GM23338 (cell line): ENCODE results near the gene R3HDML. TPM values are rescaled to one million over a fixed set of nuclear protein-coding genes. Genes with fewer than 3 reads are reported as not detected.

Experiments used
- ATAC-seq: fragments of 200-7000 bp; cut with Tn5 transposase; 3 replicates; pipeline ENCODE4 v1.9.1; 2020
- DNase-seq: peaks from one replicate; pipeline ENCODE4 v3.0.0-alpha.2; 2015; ENCODE audit warnings: low spot score
- H2AFZ ChIP-seq: fragments of 200-600 bp; sonication (generic); 2 replicates; pipeline ENCODE4 v1.8.0; 2016; ENCODE audit warnings: antibody characterized with exemption, mild to moderate bottlenecking, moderate library complexity
- H3F3A ChIP-seq: fragments of 200-600 bp; sonication (generic); replicated peaks from 2 replicates; pipeline ENCODE4 v1.8.0; 2017; ENCODE audit warnings: antibody characterized with exemption, mixed run types, low read depth
- H3K27ac ChIP-seq: fragments of 200-600 bp; sonication (generic); 2 replicates; pipeline ENCODE4 v1.6.1; 2016; ENCODE audit warnings: low read depth
- H3K27me3 ChIP-seq: fragments of 200-600 bp; sonication (generic); 2 replicates; pipeline ENCODE4 v1.8.0; 2016; ENCODE audit warnings: mild to moderate bottlenecking, mixed run types, moderate library complexity; ENCODE audit not compliant: insufficient read depth
- H3K36me3 ChIP-seq: fragments of 200-600 bp; sonication (generic); 2 replicates; pipeline ENCODE4 v1.8.0; 2016; ENCODE audit warnings: mild to moderate bottlenecking; ENCODE audit not compliant: insufficient read depth
- H3K4me1 ChIP-seq: fragments of 200-600 bp; sonication (generic); 2 replicates; pipeline ENCODE4 v1.8.0; 2016; ENCODE audit warnings: mild to moderate bottlenecking, moderate library complexity; ENCODE audit not compliant: insufficient read depth
- H3K4me2 ChIP-seq: fragments of 200-600 bp; sonication (generic); 2 replicates; pipeline ENCODE4 v1.7.1; 2017; ENCODE audit warnings: mixed run types
- H3K4me3 ChIP-seq: fragments of 200-600 bp; sonication (generic); 2 replicates; pipeline ENCODE4 v1.6.1; 2016; ENCODE audit warnings: mixed run types
- H3K79me2 ChIP-seq: fragments of 200-600 bp; sonication (generic); replicated peaks from 2 replicates; pipeline ENCODE4 v1.8.0; 2017; ENCODE audit warnings: mild to moderate bottlenecking; ENCODE audit not compliant: insufficient read depth
- H3K9me2 ChIP-seq: fragments of 200-600 bp; sonication (generic); 2 replicates; pipeline ENCODE4 v1.8.0; 2017; ENCODE audit not compliant: insufficient read depth
- H4K20me1 ChIP-seq: fragments of 200-600 bp; sonication (generic); replicated peaks from 2 replicates; pipeline ENCODE4 v1.8.0; 2017; ENCODE audit warnings: mild to moderate bottlenecking; ENCODE audit not compliant: insufficient read depth
- H3K27ac Mint-ChIP-seq: 2 replicates; pipeline ENCODE4 v1.8.0; 2020; ENCODE audit warnings: inconsistent platforms, mild to moderate bottlenecking, moderate library complexity, mixed read lengths
- H3K27me3 Mint-ChIP-seq: 3 replicates; pipeline ENCODE4 v1.8.0; 2022; ENCODE audit warnings: low read depth, mild to moderate bottlenecking, moderate library complexity, mixed read lengths, inconsistent platforms; ENCODE audit not compliant: insufficient read depth, poor library complexity
- H3K36me3 Mint-ChIP-seq: 3 replicates; pipeline ENCODE4 v1.8.0; 2021; ENCODE audit warnings: low read depth, mild to moderate bottlenecking, inconsistent platforms, moderate library complexity, mixed read lengths
- H3K4me1 Mint-ChIP-seq: 3 replicates; pipeline ENCODE4 v1.8.0; 2020; ENCODE audit warnings: mild to moderate bottlenecking, inconsistent platforms, mixed read lengths
- H3K4me3 Mint-ChIP-seq: 3 replicates; pipeline ENCODE4 v1.8.0; 2021; ENCODE audit warnings: moderate library complexity, mild to moderate bottlenecking, inconsistent platforms, mixed read lengths
- H3K9me3 Mint-ChIP-seq: 3 replicates; pipeline ENCODE4 v1.8.0; 2020; ENCODE audit warnings: moderate library complexity, mild to moderate bottlenecking, inconsistent platforms, mixed read lengths
- EZH2 ChIP-seq: fragments of 200-600 bp; sonication (generic); IDR thresholded peaks from one replicate; pipeline ENCODE4 v1.8.0; 2017; ENCODE audit warnings: antibody characterized with exemption, mild to moderate bottlenecking, low read depth; ENCODE audit not compliant: unreplicated experiment
- EZH2phosphoT487 ChIP-seq: fragments of 200-600 bp; sonication (generic); IDR thresholded peaks from one replicate; pipeline ENCODE4 v1.8.1; 2018; ENCODE audit warnings: antibody characterized with exemption; ENCODE audit not compliant: unreplicated experiment
- POLR2AphosphoS5 ChIP-seq: IDR thresholded peaks from 2 replicates; pipeline ENCODE4 v1.6.1; 2016; ENCODE audit warnings: antibody characterized with exemption, low read depth
- STAT1 ChIP-seq: IDR thresholded peaks from one replicate; pipeline ENCODE4 v1.6.1; 2016; ENCODE audit warnings: antibody characterized with exemption; ENCODE audit not compliant: unreplicated experiment
- ZNF114 ChIP-seq: fragments of 250-450 bp; sonication (Bioruptor Pico); IDR thresholded peaks from 2 replicates; pipeline ENCODE4 v1.5.0; 2020; ENCODE audit warnings: mild to moderate bottlenecking, moderate library complexity
- ZNF331 ChIP-seq: fragments of 250-450 bp; sonication (Bioruptor Pico); IDR thresholded peaks from 2 replicates; pipeline ENCODE4 v1.5.0; 2020; ENCODE audit warnings: low read depth, mild to moderate bottlenecking, moderate library complexity
- polyA plus RNA-seq: library from polyadenylated mRNA; unstranded; fragments of >200 nt; fragmentation: Nextera tagmentation; extraction: Ambion mirVana; gene quantifications from 2 replicates; pipeline ENCODE4 v1.2.1, GENCODE V29; 2016
- total RNA-seq: library from RNA; depleted of rRNA; stranded (reverse); fragments of >200 nt; shearing (Covaris generic); gene quantifications from 2 replicates; pipeline ENCODE4 v1.2.3, GENCODE V29; 2014
- TF ChIP-seq, protein P1 (sequence below): IDR thresholded peaks from one replicate; pipeline ENCODE4 v1.6.1; 2018; ENCODE audit warnings: antibody characterized with exemption; ENCODE audit not compliant: unreplicated experiment
- TF ChIP-seq, protein P2 (sequence below): fragments of 250-450 bp; sonication (Bioruptor Pico); IDR thresholded peaks from 2 replicates; pipeline ENCODE4 v1.5.0; 2020; ENCODE audit warnings: mild to moderate bottlenecking, moderate library complexity
- TF ChIP-seq, protein P3 (sequence below), 2 experiments: fragments of 200-600 bp in 1 of 2; sonication (generic) in 1 of 2; conservative IDR thresholded peaks; 2 replicates each; pipeline versions ENCODE4 v1.5.1 to v1.6.1; 2016 to 2017; ENCODE audit warnings: antibody characterized with exemption in 2 of 2, low read depth in 2 of 2, mild to moderate bottlenecking in 2 of 2, moderate library complexity in 1 of 2

Gene R3HDML
- total and polyA plus RNA-seq, 2 experiments from 2014 or later, result not detected

DNA sequence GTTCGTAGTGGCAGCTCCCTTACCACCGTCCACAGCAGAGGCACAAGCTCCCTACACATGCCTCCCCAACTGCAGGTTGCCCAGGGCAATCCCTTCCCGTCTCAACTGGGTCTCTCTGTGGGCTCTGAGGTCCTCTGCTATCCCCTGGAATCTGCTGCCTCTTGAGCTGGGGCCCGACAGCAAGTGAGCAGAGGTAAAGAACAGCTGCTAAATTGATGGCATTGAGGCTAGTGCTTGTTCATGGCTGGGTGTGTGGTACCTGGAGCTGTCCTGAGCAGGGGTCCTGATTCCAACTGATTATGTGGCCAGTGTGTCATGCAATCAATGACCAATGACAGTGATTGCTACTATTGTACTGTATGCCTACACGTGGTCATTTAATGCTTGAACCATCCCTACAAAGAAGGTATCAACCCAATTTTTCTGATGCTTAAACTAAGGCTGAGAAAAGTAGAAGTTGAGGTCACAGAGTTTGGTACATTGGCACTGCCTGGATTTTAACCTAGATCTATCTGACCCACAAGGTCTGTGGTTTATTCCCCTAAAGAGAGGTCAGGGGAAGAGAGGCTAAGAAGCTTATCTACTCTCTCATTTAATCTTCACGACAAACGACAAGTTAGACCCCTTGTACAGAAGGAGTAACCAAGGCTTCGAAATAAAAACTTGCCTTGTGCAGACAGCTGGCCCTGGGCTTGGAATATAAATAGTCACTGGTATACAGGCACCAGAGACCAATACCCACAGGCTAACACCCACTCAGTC is 59.7 kb downstream of the R3HDML start:
- Mint-ChIP-seq H3K4me1 (no peaks in the 10 kb centered on the region), H3K36me3 (no peaks in the 10 kb centered on the region), H3K27me3 (peaks cover 5% of the 10 kb centered on the region), H3K4me3 (no peak overlapping the region), H3K9me3 (no peaks in the 10 kb centered on the region), H3K27ac (no peak overlapping the region)
- TF ChIP-seq EZH2phosphoT487, result no peak
- TF ChIP-seq, protein P1, sequence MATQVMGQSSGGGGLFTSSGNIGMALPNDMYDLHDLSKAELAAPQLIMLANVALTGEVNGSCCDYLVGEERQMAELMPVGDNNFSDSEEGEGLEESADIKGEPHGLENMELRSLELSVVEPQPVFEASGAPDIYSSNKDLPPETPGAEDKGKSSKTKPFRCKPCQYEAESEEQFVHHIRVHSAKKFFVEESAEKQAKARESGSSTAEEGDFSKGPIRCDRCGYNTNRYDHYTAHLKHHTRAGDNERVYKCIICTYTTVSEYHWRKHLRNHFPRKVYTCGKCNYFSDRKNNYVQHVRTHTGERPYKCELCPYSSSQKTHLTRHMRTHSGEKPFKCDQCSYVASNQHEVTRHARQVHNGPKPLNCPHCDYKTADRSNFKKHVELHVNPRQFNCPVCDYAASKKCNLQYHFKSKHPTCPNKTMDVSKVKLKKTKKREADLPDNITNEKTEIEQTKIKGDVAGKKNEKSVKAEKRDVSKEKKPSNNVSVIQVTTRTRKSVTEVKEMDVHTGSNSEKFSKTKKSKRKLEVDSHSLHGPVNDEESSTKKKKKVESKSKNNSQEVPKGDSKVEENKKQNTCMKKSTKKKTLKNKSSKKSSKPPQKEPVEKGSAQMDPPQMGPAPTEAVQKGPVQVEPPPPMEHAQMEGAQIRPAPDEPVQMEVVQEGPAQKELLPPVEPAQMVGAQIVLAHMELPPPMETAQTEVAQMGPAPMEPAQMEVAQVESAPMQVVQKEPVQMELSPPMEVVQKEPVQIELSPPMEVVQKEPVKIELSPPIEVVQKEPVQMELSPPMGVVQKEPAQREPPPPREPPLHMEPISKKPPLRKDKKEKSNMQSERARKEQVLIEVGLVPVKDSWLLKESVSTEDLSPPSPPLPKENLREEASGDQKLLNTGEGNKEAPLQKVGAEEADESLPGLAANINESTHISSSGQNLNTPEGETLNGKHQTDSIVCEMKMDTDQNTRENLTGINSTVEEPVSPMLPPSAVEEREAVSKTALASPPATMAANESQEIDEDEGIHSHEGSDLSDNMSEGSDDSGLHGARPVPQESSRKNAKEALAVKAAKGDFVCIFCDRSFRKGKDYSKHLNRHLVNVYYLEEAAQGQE, result peak; percentile 60
- H3K36me3 ChIP-seq, result no peaks in the 10 kb centered on the region
- H3K4me1 ChIP-seq, result no peaks in the 10 kb centered on the region
- peak; percentile 67 for ATAC-seq
- DNase-seq, result no peak
- no peak overlapping the region for H2AFZ ChIP-seq
- no peaks in the 10 kb centered on the region for H4K20me1 ChIP-seq
- H3K9me2 ChIP-seq, result no peaks in the 10 kb centered on the region
- H3K27ac ChIP-seq, result no peak overlapping the region
- no peaks in the 10 kb centered on the region for H3K79me2 ChIP-seq
- no peaks in the 10 kb centered on the region for H3F3A ChIP-seq
- no peak overlapping the region for H3K4me2 ChIP-seq
- H3K4me3 ChIP-seq, result no peak overlapping the region
- H3K27me3 ChIP-seq, result no peaks in the 10 kb centered on the region

DNA sequence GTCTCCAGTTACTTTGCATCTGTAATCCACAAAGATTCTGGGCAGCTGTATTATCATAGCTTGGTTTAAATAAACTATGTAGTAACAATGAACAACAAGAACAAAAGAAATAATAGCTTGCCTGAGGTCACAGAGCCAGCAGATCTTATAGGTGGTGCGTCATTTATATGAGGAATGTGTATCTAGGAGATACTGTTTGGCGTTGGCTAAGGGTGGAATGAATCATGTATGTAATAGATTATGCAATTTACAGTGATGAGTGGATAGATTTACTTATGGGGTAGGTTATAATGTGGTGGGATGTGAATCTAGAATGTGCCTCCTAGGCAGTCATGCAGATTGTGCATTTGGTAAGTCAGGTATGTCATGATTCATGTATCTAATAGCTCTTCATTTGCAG is 61.5 kb downstream of the R3HDML start:
- Mint-ChIP-seq H3K27me3 (peaks cover 5% of the 10 kb centered on the region), H3K9me3 (no peaks in the 10 kb centered on the region), H3K27ac (no peak overlapping the region), H3K36me3 (no peaks in the 10 kb centered on the region), H3K4me3 (no peak overlapping the region), H3K4me1 (no peaks in the 10 kb centered on the region)
- Histone ChIP-seq H2AFZ (no peak overlapping the region), H3K27me3 (no peaks in the 10 kb centered on the region), H3K36me3 (no peaks in the 10 kb centered on the region), H3K4me1 (no peaks in the 10 kb centered on the region), H4K20me1 (no peaks in the 10 kb centered on the region), H3K27ac (no peak overlapping the region), H3K4me3 (no peak overlapping the region), H3K79me2 (no peaks in the 10 kb centered on the region), H3F3A (no peaks in the 10 kb centered on the region), H3K9me2 (no peaks in the 10 kb centered on the region), H3K4me2 (no peak overlapping the region)
- ATAC-seq (no peak), DNase-seq (no peak)
- TF ChIP-seq, protein P2, sequence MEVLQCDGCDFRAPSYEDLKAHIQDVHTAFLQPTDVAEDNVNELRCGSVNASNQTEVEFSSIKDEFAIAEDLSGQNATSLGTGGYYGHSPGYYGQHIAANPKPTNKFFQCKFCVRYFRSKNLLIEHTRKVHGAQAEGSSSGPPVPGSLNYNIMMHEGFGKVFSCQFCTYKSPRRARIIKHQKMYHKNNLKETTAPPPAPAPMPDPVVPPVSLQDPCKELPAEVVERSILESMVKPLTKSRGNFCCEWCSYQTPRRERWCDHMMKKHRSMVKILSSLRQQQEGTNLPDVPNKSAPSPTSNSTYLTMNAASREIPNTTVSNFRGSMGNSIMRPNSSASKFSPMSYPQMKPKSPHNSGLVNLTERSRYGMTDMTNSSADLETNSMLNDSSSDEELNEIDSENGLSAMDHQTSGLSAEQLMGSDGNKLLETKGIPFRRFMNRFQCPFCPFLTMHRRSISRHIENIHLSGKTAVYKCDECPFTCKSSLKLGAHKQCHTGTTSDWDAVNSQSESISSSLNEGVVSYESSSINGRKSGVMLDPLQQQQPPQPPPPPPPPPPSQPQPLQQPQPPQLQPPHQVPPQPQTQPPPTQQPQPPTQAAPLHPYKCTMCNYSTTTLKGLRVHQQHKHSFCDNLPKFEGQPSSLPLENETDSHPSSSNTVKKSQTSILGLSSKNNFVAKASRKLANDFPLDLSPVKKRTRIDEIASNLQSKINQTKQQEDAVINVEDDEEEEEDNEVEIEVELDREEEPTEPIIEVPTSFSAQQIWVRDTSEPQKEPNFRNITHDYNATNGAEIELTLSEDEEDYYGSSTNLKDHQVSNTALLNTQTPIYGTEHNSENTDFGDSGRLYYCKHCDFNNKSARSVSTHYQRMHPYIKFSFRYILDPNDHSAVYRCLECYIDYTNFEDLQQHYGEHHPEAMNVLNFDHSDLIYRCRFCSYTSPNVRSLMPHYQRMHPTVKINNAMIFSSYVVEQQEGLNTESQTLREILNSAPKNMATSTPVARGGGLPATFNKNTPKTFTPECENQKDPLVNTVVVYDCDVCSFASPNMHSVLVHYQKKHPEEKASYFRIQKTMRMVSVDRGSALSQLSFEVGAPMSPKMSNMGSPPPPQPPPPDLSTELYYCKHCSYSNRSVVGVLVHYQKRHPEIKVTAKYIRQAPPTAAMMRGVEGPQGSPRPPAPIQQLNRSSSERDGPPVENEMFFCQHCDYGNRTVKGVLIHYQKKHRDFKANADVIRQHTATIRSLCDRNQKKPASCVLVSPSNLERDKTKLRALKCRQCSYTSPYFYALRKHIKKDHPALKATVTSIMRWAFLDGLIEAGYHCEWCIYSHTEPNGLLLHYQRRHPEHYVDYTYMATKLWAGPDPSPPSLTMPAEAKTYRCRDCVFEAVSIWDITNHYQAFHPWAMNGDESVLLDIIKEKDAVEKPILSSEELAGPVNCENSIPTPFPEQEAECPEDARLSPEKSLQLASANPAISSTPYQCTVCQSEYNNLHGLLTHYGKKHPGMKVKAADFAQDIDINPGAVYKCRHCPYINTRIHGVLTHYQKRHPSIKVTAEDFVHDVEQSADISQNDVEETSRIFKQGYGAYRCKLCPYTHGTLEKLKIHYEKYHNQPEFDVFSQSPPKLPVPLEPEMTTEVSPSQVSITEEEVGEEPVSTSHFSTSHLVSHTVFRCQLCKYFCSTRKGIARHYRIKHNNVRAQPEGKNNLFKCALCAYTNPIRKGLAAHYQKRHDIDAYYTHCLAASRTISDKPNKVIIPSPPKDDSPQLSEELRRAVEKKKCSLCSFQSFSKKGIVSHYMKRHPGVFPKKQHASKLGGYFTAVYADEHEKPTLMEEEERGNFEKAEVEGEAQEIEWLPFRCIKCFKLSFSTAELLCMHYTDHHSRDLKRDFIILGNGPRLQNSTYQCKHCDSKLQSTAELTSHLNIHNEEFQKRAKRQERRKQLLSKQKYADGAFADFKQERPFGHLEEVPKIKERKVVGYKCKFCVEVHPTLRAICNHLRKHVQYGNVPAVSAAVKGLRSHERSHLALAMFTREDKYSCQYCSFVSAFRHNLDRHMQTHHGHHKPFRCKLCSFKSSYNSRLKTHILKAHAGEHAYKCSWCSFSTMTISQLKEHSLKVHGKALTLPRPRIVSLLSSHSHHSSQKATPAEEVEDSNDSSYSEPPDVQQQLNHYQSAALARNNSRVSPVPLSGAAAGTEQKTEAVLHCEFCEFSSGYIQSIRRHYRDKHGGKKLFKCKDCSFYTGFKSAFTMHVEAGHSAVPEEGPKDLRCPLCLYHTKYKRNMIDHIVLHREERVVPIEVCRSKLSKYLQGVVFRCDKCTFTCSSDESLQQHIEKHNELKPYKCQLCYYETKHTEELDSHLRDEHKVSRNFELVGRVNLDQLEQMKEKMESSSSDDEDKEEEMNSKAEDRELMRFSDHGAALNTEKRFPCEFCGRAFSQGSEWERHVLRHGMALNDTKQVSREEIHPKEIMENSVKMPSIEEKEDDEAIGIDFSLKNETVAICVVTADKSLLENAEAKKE, result no peak
- TF ChIP-seq ZNF114 (CRISPR knock-in tag) (no peak), STAT1 (no peak), EZH2 (no peak), POLR2AphosphoS5 (no peak), ZNF331 (CRISPR knock-in tag) (no peak), EZH2phosphoT487 (no peak)
- TF ChIP-seq, protein P3, sequence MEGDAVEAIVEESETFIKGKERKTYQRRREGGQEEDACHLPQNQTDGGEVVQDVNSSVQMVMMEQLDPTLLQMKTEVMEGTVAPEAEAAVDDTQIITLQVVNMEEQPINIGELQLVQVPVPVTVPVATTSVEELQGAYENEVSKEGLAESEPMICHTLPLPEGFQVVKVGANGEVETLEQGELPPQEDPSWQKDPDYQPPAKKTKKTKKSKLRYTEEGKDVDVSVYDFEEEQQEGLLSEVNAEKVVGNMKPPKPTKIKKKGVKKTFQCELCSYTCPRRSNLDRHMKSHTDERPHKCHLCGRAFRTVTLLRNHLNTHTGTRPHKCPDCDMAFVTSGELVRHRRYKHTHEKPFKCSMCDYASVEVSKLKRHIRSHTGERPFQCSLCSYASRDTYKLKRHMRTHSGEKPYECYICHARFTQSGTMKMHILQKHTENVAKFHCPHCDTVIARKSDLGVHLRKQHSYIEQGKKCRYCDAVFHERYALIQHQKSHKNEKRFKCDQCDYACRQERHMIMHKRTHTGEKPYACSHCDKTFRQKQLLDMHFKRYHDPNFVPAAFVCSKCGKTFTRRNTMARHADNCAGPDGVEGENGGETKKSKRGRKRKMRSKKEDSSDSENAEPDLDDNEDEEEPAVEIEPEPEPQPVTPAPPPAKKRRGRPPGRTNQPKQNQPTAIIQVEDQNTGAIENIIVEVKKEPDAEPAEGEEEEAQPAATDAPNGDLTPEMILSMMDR (conservative IDR thresholded peaks at IDR 0.05; ENCODE audit: low read depth in 2 of 2), result no peak
